Spleen (tissue), 7 donors: ENCODE data around the gene ESR2.

Experiments used
- POLR2A ChIP-seq, 3 donors: fragments of 450-650 bp; IDR thresholded peaks; one replicate each; pipeline ENCODE4 v1.5.1; 2017; ENCODE audit warnings: antibody characterized with exemption in 3 of 3, mild to moderate bottlenecking in 1 of 3
- TF ChIP-seq, protein P1 (sequence below), 11 experiments: fragments of 200-600 bp in 7 of 11; fragments of 450-650 bp in 4 of 11; sonication (generic) in 4 of 11; IDR thresholded peaks in 8 of 11; conservative IDR thresholded peaks in 3 of 11; 1 replicate in 7 of 11; 2 replicates in 4 of 11; pipeline versions ENCODE4 v1.4.0 to v1.8.0; 2016 to 2021; ENCODE audit warnings: antibody characterized with exemption in 11 of 11, inconsistent platforms in 4 of 11, mild to moderate bottlenecking in 1 of 11
- donor health status: DM: no; HTN: no; CAD: no; lungs with moderate emphysema.
- donor health status: DM: no; HTN: no; CAD: no.
- donor health status: DM: no; HTN: no; CAD: no.

DNA sequence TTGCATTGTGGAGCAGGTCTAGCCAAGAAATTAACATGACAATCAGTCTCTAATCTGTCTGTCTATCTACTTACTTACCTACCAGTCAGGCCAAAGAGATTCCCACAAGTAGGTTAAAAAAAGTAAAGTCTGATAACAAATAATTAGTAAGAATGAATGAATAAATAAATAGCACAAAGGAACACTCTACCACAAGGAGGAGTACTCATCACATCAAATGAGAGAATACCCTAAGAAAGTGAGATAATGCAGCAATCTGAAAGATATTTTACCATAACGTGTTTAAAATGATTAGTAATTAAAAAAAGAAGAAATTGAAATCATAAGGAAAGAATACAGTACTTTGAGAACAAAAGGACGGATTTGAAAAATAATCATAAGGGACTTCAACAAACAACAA is 254.1 kb downstream of the ESR2 start:
- TF ChIP-seq, protein P1, sequence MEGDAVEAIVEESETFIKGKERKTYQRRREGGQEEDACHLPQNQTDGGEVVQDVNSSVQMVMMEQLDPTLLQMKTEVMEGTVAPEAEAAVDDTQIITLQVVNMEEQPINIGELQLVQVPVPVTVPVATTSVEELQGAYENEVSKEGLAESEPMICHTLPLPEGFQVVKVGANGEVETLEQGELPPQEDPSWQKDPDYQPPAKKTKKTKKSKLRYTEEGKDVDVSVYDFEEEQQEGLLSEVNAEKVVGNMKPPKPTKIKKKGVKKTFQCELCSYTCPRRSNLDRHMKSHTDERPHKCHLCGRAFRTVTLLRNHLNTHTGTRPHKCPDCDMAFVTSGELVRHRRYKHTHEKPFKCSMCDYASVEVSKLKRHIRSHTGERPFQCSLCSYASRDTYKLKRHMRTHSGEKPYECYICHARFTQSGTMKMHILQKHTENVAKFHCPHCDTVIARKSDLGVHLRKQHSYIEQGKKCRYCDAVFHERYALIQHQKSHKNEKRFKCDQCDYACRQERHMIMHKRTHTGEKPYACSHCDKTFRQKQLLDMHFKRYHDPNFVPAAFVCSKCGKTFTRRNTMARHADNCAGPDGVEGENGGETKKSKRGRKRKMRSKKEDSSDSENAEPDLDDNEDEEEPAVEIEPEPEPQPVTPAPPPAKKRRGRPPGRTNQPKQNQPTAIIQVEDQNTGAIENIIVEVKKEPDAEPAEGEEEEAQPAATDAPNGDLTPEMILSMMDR (IDR thresholded peaks at IDR 0.05 in 8 of 11, conservative IDR thresholded peaks at IDR 0.05 in 3 of 11) = no peak
- no peak for TF ChIP-seq POLR2A (IDR thresholded peaks at IDR 0.05)
